ENCODE measurements around the gene GRIN2C.

Gene GRIN2C

DNA sequence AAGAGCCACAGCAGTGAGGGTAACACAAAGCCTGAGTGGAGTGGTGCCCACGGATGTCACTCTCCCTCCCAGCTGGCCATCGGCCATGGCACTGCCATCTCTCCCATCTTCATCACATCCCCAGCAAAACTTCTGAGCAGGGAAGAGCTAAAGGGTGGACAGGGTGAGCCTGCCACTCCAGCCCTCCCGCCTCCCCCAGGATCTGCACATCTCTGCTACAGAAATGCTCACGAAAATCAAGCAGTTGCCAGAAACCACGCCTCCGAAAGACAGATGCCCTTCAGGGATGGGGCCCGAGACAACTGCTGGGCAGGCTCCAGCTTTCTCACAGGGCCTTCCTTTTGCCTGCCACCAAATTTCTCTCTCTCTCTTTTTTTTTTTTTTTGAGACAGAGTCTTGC lies 3.6 kb downstream of the GRIN2C start:
- peaks cover 51% of the 10 kb centered on the region for H3K27me3 ChIP-seq (ENCODE audit: control insufficient read depth, insufficient read depth, low read length)
- DNase-seq (ENCODE audit: low read depth, low spot score): no peak
- H3K4me1 ChIP-seq (ENCODE audit: control insufficient read depth, insufficient read depth, low read length): peaks cover 4% of the 10 kb centered on the region
- H3K27ac ChIP-seq (ENCODE audit: low read length): no peak overlapping the region
- no peaks in the 10 kb centered on the region; the same call in 1 of the 2 replicates for H3K36me3 ChIP-seq (ENCODE audit: control insufficient read depth, insufficient read depth, low read length)
- no peak overlapping the region for H3K4me3 ChIP-seq (ENCODE audit: low read length)
- no peaks in the 10 kb centered on the region for H3K9me3 ChIP-seq (ENCODE audit: control insufficient read depth, insufficient read depth, low read length)
- WGBS (ENCODE audit: insufficient coverage, insufficient read length): no CpG with 5 or more reads among the region's 7 CpGs

GRCh38 chr17:74855323-74855722 lies 4.4 kb downstream of the GRIN2C start:
- Histone ChIP-seq H3K9me3 (ENCODE audit: control insufficient read depth, insufficient read depth, low read length) (no peaks in the 10 kb centered on the region), H3K27ac (ENCODE audit: low read length) (no peak overlapping the region), H3K36me3 (ENCODE audit: control insufficient read depth, insufficient read depth, low read length) (no peaks in the 10 kb centered on the region; the same call in 1 of the 2 replicates), H3K27me3 (ENCODE audit: control insufficient read depth, insufficient read depth, low read length) (peaks cover 48% of the 10 kb centered on the region), H3K4me3 (ENCODE audit: low read length) (no peak overlapping the region), H3K4me1 (ENCODE audit: control insufficient read depth, insufficient read depth, low read length) (peaks cover 4% of the 10 kb centered on the region)
- no peak for DNase-seq (ENCODE audit: low read depth, low spot score)
- no CpG with 5 or more reads among the region's 4 CpGs for WGBS (ENCODE audit: insufficient coverage, insufficient read length)

DNA sequence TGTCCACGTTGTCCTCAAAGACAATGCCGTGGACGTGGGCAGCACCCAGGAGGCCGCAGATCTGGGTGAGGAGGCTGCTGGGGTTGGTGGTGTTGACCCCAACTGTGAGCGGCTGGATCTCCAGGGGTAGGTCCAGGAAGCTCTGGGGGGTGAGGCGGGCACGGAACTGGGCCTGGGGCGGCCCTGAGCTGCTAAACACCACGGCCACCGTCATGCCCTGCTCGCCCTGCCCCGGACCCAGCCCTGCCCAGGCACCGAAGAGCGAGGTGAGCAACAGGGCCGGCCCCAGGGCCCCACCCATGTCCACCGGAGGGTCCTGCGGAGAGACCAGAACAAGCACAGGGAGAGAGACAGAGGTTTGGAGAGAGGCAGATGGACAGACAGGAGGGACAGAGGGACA lies 4.9 kb downstream of the GRIN2C start:
- WGBS (ENCODE audit: insufficient coverage, insufficient read length): no CpG with 5 or more reads among the region's 17 CpGs
- Histone ChIP-seq H3K36me3 (ENCODE audit: control insufficient read depth, insufficient read depth, low read length) (no peaks in the 10 kb centered on the region; the same call in 1 of the 2 replicates), H3K27me3 (ENCODE audit: control insufficient read depth, insufficient read depth, low read length) (peaks cover 43% of the 10 kb centered on the region), H3K27ac (ENCODE audit: low read length) (no peak overlapping the region), H3K4me3 (ENCODE audit: low read length) (no peak overlapping the region), H3K4me1 (ENCODE audit: control insufficient read depth, insufficient read depth, low read length) (peaks cover 3% of the 10 kb centered on the region), H3K9me3 (ENCODE audit: control insufficient read depth, insufficient read depth, low read length) (no peaks in the 10 kb centered on the region)
- DNase-seq (ENCODE audit: low read depth, low spot score): no peak

- WGBS (ENCODE audit: insufficient coverage, insufficient read length): no CpG with 5 or more reads among the region's 8 CpGs
- Histone ChIP-seq H3K9me3 (ENCODE audit: control insufficient read depth, insufficient read depth, low read length) (no peaks in the 10 kb centered on the region), H3K4me1 (ENCODE audit: control insufficient read depth, insufficient read depth, low read length) (peaks cover 3% of the 10 kb centered on the region), H3K27me3 (ENCODE audit: control insufficient read depth, insufficient read depth, low read length) (peaks cover 34% of the 10 kb centered on the region), H3K27ac (ENCODE audit: low read length) (no peak overlapping the region), H3K4me3 (ENCODE audit: low read length) (no peak overlapping the region), H3K36me3 (ENCODE audit: control insufficient read depth, insufficient read depth, low read length) (no peaks in the 10 kb centered on the region; the same call in 1 of the 2 replicates)
- no peak for DNase-seq (ENCODE audit: low read depth, low spot score)
Observed at GRCh38 chr17:74853669-74854068, 6.0 kb downstream of the GRIN2C start.

GRCh38 chr17:74853048-74853397 lies 6.7 kb downstream of the GRIN2C start:
- Histone ChIP-seq H3K27me3 (ENCODE audit: control insufficient read depth, insufficient read depth, low read length) (peaks cover 29% of the 10 kb centered on the region), H3K9me3 (ENCODE audit: control insufficient read depth, insufficient read depth, low read length) (no peaks in the 10 kb centered on the region), H3K4me3 (ENCODE audit: low read length) (peak overlapping the region; percentile 49; the same call in 1 of the 2 replicates), H3K36me3 (ENCODE audit: control insufficient read depth, insufficient read depth, low read length) (no peaks in the 10 kb centered on the region; the same call in 1 of the 2 replicates), H3K4me1 (ENCODE audit: control insufficient read depth, insufficient read depth, low read length) (peaks cover 3% of the 10 kb centered on the region), H3K27ac (ENCODE audit: low read length) (no peak overlapping the region)
- DNase-seq (ENCODE audit: low read depth, low spot score): no peak
- WGBS (ENCODE audit: insufficient coverage, insufficient read length): no CpG with 5 or more reads among the region's 9 CpGs

GRCh38 chr17:74852237-74853047 lies 7.2 kb downstream of the GRIN2C start:
- no CpG with 5 or more reads among the region's 76 CpGs for WGBS (ENCODE audit: insufficient coverage, insufficient read length)

GRCh38 chr17:74851612-74852236 lies 8.0 kb downstream of the GRIN2C start:
- peaks cover 20% of the 10 kb centered on the region; the same call in 1 of the 2 replicates for H3K27me3 ChIP-seq (ENCODE audit: control insufficient read depth, insufficient read depth, low read length)
- WGBS (ENCODE audit: insufficient coverage, insufficient read length): no CpG with 5 or more reads among the region's 29 CpGs
- H3K36me3 ChIP-seq (ENCODE audit: control insufficient read depth, insufficient read depth, low read length): no peaks in the 10 kb centered on the region; the same call in 1 of the 2 replicates
- H3K27ac ChIP-seq (ENCODE audit: low read length): no peak overlapping the region
- H3K4me3 ChIP-seq (ENCODE audit: low read length): no peak overlapping the region
- no peak for DNase-seq (ENCODE audit: low read depth, low spot score)
- H3K4me1 ChIP-seq (ENCODE audit: control insufficient read depth, insufficient read depth, low read length): peaks cover 3% of the 10 kb centered on the region
- H3K9me3 ChIP-seq (ENCODE audit: control insufficient read depth, insufficient read depth, low read length): no peaks in the 10 kb centered on the region

More at GRCh38 chr17:74852237-74853047, 7.2 kb downstream of the GRIN2C start:
- peak; percentile 75 for DNase-seq (ENCODE audit: low read depth, low spot score)
- Histone ChIP-seq H3K27me3 (ENCODE audit: control insufficient read depth, insufficient read depth, low read length) (peaks cover 25% of the 10 kb centered on the region; the same call in 1 of the 2 replicates), H3K4me3 (ENCODE audit: low read length) (peak overlapping the region; percentile 49; the same call in 1 of the 2 replicates), H3K4me1 (ENCODE audit: control insufficient read depth, insufficient read depth, low read length) (peaks cover 3% of the 10 kb centered on the region), H3K27ac (ENCODE audit: low read length) (no peak overlapping the region), H3K36me3 (ENCODE audit: control insufficient read depth, insufficient read depth, low read length) (no peaks in the 10 kb centered on the region; the same call in 1 of the 2 replicates), H3K9me3 (ENCODE audit: control insufficient read depth, insufficient read depth, low read length) (no peaks in the 10 kb centered on the region)

GRCh38 chr17:74850914-74851313 lies 8.8 kb downstream of the GRIN2C start:
- H3K9me3 ChIP-seq (ENCODE audit: control insufficient read depth, insufficient read depth, low read length): no peaks in the 10 kb centered on the region
- DNase-seq (ENCODE audit: low read depth, low spot score): no peak
- WGBS (ENCODE audit: insufficient coverage, insufficient read length): no CpG with 5 or more reads among the region's 3 CpGs
- H3K4me1 ChIP-seq (ENCODE audit: control insufficient read depth, insufficient read depth, low read length): peaks cover 3% of the 10 kb centered on the region
- H3K4me3 ChIP-seq (ENCODE audit: low read length): no peak overlapping the region
- no peaks in the 10 kb centered on the region; the same call in 1 of the 2 replicates for H3K36me3 ChIP-seq (ENCODE audit: control insufficient read depth, insufficient read depth, low read length)
- H3K27me3 ChIP-seq (ENCODE audit: control insufficient read depth, insufficient read depth, low read length): peaks cover 18% of the 10 kb centered on the region; the same call in 1 of the 2 replicates
- no peak overlapping the region for H3K27ac ChIP-seq (ENCODE audit: low read length)

- Histone ChIP-seq H3K27ac (ENCODE audit: low read length) (no peak overlapping the region), H3K36me3 (ENCODE audit: control insufficient read depth, insufficient read depth, low read length) (no peaks in the 10 kb centered on the region; the same call in 1 of the 2 replicates), H3K4me1 (ENCODE audit: control insufficient read depth, insufficient read depth, low read length) (peaks cover 3% of the 10 kb centered on the region), H3K27me3 (ENCODE audit: control insufficient read depth, insufficient read depth, low read length) (peaks cover 16% of the 10 kb centered on the region; the same call in 1 of the 2 replicates), H3K4me3 (ENCODE audit: low read length) (no peak overlapping the region), H3K9me3 (ENCODE audit: control insufficient read depth, insufficient read depth, low read length) (no peaks in the 10 kb centered on the region)
- WGBS (ENCODE audit: insufficient coverage, insufficient read length): no CpG with 5 or more reads among the region's 17 CpGs
- no peak for DNase-seq (ENCODE audit: low read depth, low spot score)
Observed at GRCh38 chr17:74850310-74850709, 9.4 kb downstream of the GRIN2C start.

GRCh38 chr17:74848656-74849399 lies 10.9 kb downstream of the GRIN2C start:
- H3K9me3 ChIP-seq (ENCODE audit: control insufficient read depth, insufficient read depth, low read length): no peaks in the 10 kb centered on the region
- no CpG with 5 or more reads among the region's 9 CpGs for WGBS (ENCODE audit: insufficient coverage, insufficient read length)

More at GRCh38 chr17:74848656-74849399, 10.9 kb downstream of the GRIN2C start:
- peaks cover 17% of the 10 kb centered on the region for H3K27me3 ChIP-seq (ENCODE audit: control insufficient read depth, insufficient read depth, low read length)
- H3K27ac ChIP-seq (ENCODE audit: low read length): no peak overlapping the region
- no peaks in the 10 kb centered on the region; the same call in 1 of the 2 replicates for H3K36me3 ChIP-seq (ENCODE audit: control insufficient read depth, insufficient read depth, low read length)
- no peak for DNase-seq (ENCODE audit: low read depth, low spot score)
- no peak overlapping the region for H3K4me3 ChIP-seq (ENCODE audit: low read length)
- H3K4me1 ChIP-seq (ENCODE audit: control insufficient read depth, insufficient read depth, low read length): peaks cover 3% of the 10 kb centered on the region

All from iPS DF 6.9 (cell line).